ENCODE data around the gene SIRT4.

- TF ChIP-seq CTCF (IDR thresholded peaks at IDR 0.05) (no peak), EZH2phosphoT487 (IDR thresholded peaks at IDR 0.05) (no peak), EZH2 (IDR thresholded peaks at IDR 0.05) (no peak)
Observed at GRCh38 chr12:120337730-120338129, 35.6 kb downstream of the SIRT4 start.
